ENCODE results near the gene TMEM237. TPM values are rescaled to one million over a fixed set of nuclear protein-coding genes. Genes with fewer than 3 reads are reported as not detected.

Gene TMEM237
- polyA plus RNA-seq, 1 of the 3 experiments (the other 2 are of a cell fraction) = 67.2 TPM

- ChIA-PET POLR2A (interaction anchor here (1.3 to 1.9 kb wide), 2 partner anchors 9 to 138 kb away, joined by 10 read pairs; partner anchors contain the start of gene ALS2), CTCF (interaction anchor here (0.9 to 1.3 kb wide), 2 partner anchors 9 to 12 kb away, joined by 4 read pairs; no protein-coding TSS in a partner anchor)
- H3K4me3 ChIP-seq (ENCODE audit: low read depth in 2 of 2, low read length in 1 of 2) = peak overlapping the region; percentile 77 to 89
- peak overlapping the region; percentile 82 for H3K4me2 ChIP-seq
- DNase-seq = peak; percentile 96
- peak overlapping the region; percentile 94 for H3K9ac ChIP-seq
- H2AFZ ChIP-seq (ENCODE audit: low read depth) = peak overlapping the region; percentile 83
- peak overlapping the region; percentile 85 to 96 for H3K27ac ChIP-seq (ENCODE audit: low read depth in 2 of 2, low read length in 1 of 2)
- H3K4me1 ChIP-seq (ENCODE audit: control insufficient read depth in 1 of 2, insufficient read depth in 2 of 2, low read depth in 1 of 2, low read length in 1 of 2) = peaks cover 12 to 15% of the 10 kb centered on the region in 2 experiments; a peak in 3 of 4 replicates
- H3K79me2 ChIP-seq (ENCODE audit: insufficient read depth) = peaks cover 50% of the 10 kb centered on the region
- peaks cover 22% of the 10 kb centered on the region for H3F3A ChIP-seq (replicated peaks; ENCODE audit: insufficient read depth)
- H3K27me3 ChIP-seq (ENCODE audit: insufficient read depth) = no peaks in the 10 kb centered on the region
- WGBS (ENCODE audit: low lambda C conversion rate) = 2% methylated on average over 18 of the region's 56 CpGs
- H3K9me3 ChIP-seq = no peaks in the 10 kb centered on the region
- H3K9me2 ChIP-seq = no peaks in the 10 kb centered on the region
- no peaks in the 10 kb centered on the region for H4K20me1 ChIP-seq (ENCODE audit: insufficient read depth)
- H3K36me3 ChIP-seq (replicated peaks in 1 of 2; ENCODE audit: control insufficient read depth in 1 of 2, insufficient read depth in 2 of 2, low read length in 1 of 2) = peaks cover 12 to 22% of the 10 kb centered on the region in 2 experiments
- TF ChIP-seq MXI1 (IDR thresholded peaks at IDR 0.05; ENCODE audit: low read depth, low read length) (peak; percentile 54), RFX5 (IDR thresholded peaks at IDR 0.05; ENCODE audit: low read length) (no peak), MEF2A (IDR thresholded peaks at IDR 0.05; ENCODE audit: borderline replicate concordance, low read depth) (0 out of 2 replicates have a peak, but pooled peaks have one; percentile 13), SMC3 (IDR thresholded peaks at IDR 0.05; ENCODE audit: low read depth, low read length) (no peak), NRF1 (IDR thresholded peaks at IDR 0.05; ENCODE audit: low read depth, low read length) (peak; percentile 81), RXRA (IDR thresholded peaks at IDR 0.05; ENCODE audit: borderline replicate concordance, low read depth) (no peak), FOXM1 (IDR thresholded peaks at IDR 0.05; ENCODE audit: low read depth) (0 out of 2 replicates have a peak, but pooled peaks have one; percentile 36), TAF1 (IDR thresholded peaks at IDR 0.05; ENCODE audit: borderline replicate concordance, low read depth, low read length) (peak; percentile 82), RAD21 (IDR thresholded peaks at IDR 0.05; ENCODE audit: low read length) (peak; percentile 13; the same call in 1 of the 2 replicates), USF1 (IDR thresholded peaks at IDR 0.05; ENCODE audit: borderline replicate concordance, low read depth) (no peak), ZBTB33 (IDR thresholded peaks at IDR 0.05; ENCODE audit: borderline replicate concordance, low read depth) (no peak), TEAD4 (IDR thresholded peaks at IDR 0.05; ENCODE audit: borderline replicate concordance, insufficient read depth) (0 out of 2 replicates have a peak, but pooled peaks have one; percentile 6), POLR2AphosphoS5 (IDR thresholded peaks at IDR 0.05; ENCODE audit: low read depth, low read length) (peak; percentile 47; the same call in 1 of the 2 replicates), TCF12 (IDR thresholded peaks at IDR 0.05) (peak; percentile 17; the same call in 1 of the 2 replicates), JUND (IDR thresholded peaks at IDR 0.05) (no peak; the same call in 1 of the 2 replicates), ELF1 (IDR thresholded peaks at IDR 0.05) (peak; percentile 18; the same call in 1 of the 2 replicates)
- TF ChIP-seq, protein P1, sequence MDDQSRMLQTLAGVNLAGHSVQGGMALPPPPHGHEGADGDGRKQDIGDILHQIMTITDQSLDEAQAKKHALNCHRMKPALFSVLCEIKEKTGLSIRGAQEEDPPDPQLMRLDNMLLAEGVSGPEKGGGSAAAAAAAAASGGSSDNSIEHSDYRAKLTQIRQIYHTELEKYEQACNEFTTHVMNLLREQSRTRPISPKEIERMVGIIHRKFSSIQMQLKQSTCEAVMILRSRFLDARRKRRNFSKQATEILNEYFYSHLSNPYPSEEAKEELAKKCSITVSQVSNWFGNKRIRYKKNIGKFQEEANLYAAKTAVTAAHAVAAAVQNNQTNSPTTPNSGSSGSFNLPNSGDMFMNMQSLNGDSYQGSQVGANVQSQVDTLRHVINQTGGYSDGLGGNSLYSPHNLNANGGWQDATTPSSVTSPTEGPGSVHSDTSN (IDR thresholded peaks at IDR 0.05) = no peak
- TF ChIP-seq, protein P2, sequence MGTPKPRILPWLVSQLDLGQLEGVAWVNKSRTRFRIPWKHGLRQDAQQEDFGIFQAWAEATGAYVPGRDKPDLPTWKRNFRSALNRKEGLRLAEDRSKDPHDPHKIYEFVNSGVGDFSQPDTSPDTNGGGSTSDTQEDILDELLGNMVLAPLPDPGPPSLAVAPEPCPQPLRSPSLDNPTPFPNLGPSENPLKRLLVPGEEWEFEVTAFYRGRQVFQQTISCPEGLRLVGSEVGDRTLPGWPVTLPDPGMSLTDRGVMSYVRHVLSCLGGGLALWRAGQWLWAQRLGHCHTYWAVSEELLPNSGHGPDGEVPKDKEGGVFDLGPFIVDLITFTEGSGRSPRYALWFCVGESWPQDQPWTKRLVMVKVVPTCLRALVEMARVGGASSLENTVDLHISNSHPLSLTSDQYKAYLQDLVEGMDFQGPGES (IDR thresholded peaks at IDR 0.05; ENCODE audit: low read depth, low read length) = no peak
- TF ChIP-seq, protein P3, sequence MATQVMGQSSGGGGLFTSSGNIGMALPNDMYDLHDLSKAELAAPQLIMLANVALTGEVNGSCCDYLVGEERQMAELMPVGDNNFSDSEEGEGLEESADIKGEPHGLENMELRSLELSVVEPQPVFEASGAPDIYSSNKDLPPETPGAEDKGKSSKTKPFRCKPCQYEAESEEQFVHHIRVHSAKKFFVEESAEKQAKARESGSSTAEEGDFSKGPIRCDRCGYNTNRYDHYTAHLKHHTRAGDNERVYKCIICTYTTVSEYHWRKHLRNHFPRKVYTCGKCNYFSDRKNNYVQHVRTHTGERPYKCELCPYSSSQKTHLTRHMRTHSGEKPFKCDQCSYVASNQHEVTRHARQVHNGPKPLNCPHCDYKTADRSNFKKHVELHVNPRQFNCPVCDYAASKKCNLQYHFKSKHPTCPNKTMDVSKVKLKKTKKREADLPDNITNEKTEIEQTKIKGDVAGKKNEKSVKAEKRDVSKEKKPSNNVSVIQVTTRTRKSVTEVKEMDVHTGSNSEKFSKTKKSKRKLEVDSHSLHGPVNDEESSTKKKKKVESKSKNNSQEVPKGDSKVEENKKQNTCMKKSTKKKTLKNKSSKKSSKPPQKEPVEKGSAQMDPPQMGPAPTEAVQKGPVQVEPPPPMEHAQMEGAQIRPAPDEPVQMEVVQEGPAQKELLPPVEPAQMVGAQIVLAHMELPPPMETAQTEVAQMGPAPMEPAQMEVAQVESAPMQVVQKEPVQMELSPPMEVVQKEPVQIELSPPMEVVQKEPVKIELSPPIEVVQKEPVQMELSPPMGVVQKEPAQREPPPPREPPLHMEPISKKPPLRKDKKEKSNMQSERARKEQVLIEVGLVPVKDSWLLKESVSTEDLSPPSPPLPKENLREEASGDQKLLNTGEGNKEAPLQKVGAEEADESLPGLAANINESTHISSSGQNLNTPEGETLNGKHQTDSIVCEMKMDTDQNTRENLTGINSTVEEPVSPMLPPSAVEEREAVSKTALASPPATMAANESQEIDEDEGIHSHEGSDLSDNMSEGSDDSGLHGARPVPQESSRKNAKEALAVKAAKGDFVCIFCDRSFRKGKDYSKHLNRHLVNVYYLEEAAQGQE (IDR thresholded peaks at IDR 0.05; ENCODE audit: low read depth, low read length) = 0 out of 2 replicates have a peak, but pooled peaks have one; percentile 3
- TF ChIP-seq, protein P4, sequence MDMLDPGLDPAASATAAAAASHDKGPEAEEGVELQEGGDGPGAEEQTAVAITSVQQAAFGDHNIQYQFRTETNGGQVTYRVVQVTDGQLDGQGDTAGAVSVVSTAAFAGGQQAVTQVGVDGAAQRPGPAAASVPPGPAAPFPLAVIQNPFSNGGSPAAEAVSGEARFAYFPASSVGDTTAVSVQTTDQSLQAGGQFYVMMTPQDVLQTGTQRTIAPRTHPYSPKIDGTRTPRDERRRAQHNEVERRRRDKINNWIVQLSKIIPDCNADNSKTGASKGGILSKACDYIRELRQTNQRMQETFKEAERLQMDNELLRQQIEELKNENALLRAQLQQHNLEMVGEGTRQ (IDR thresholded peaks at IDR 0.05; ENCODE audit: borderline replicate concordance, low read depth, low read length) = no peak
Observed at GRCh38 chr2:201642579-201643215, 606 bp downstream of the TMEM237 start.

Data from SK-N-SH (cell line).